AG04450 (cell line): ENCODE data around the gene NCBP1. TPM values are rescaled to one million over a fixed set of nuclear protein-coding genes. Genes with fewer than 3 reads are reported as not detected.

Experiments used
- CTCF ChIA-PET: fragments of 300-600, 350-600 bp; formaldehyde crosslinking; extraction: SDS; loops from one replicate; lab custom pipeline; 2022; ENCODE audit warnings: antibody characterized with exemption, inconsistent platforms; lab: Charles Lee
- POLR2A ChIA-PET: fragments of 350-600 bp; formaldehyde crosslinking; extraction: SDS; loops from one replicate; lab custom pipeline; 2021; ENCODE audit warnings: antibody characterized with exemption, inconsistent platforms; lab: Yijun Ruan, JAX
- DNase-seq: peaks from one replicate; pipeline ENCODE4 v3.0.0-alpha.2; 2011; ENCODE audit warnings: low read depth, low spot score
- H3K27ac ChIP-seq: one replicate; pipeline ENCODE4 v1.5.1; 2012; ENCODE audit warnings: low read depth, low read length, control low read depth
- H3K27me3 ChIP-seq: one replicate; pipeline ENCODE4 v1.6.0; 2012; ENCODE audit warnings: low read length; ENCODE audit not compliant: control insufficient read depth, insufficient read depth
- H3K4me3 ChIP-seq: 2 replicates; pipeline ENCODE4 v1.5.1; 2011; ENCODE audit warnings: mild to moderate bottlenecking, low read depth, low read length, control low read depth
- H3K9me3 ChIP-seq: 2 replicates; pipeline ENCODE4 v1.5.1; 2012; ENCODE audit warnings: low read length; ENCODE audit not compliant: control insufficient read depth, insufficient read depth
- polyA plus RNA-seq: library from polyadenylated mRNA; depleted of rRNA; stranded (reverse); fragments of >200 nt; gene quantifications from 2 replicates; pipeline ENCODE4 v1.2.3, GENCODE V29; 2011
- TF ChIP-seq, protein P1 (sequence below): IDR thresholded peaks from 2 replicates; pipeline ENCODE4 v1.5.1; 2011; ENCODE audit warnings: low read depth, low read length, control low read depth, inconsistent platforms

Gene NCBP1
- polyA plus RNA-seq, 1 experiment, result 39.2 TPM

DNA sequence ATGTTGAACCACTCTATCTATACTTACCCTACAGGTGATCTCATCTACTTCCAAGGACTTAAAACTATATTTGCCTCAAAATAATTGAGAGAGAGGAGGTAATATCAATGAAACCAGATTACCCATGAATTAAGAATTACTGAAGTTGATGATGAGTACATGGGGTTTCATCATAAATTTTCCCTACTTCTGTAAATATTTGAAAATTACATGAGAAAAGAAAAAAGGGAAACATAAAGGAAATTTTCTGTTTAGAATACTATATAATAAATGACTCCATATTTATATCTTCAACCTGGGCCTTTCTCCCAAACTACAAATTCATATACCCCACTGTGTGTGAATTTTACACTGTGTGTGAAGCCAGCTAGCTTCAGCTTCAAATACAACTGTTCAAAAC is 3.0 kb upstream of the NCBP1 start:
- no peak overlapping the region for H3K27ac ChIP-seq
- H3K27me3 ChIP-seq, result no peaks in the 10 kb centered on the region
- no peak overlapping the region for H3K4me3 ChIP-seq
- H3K9me3 ChIP-seq, result no peaks in the 10 kb centered on the region; the same call in 1 of the 2 replicates
- TF ChIP-seq, protein P1, sequence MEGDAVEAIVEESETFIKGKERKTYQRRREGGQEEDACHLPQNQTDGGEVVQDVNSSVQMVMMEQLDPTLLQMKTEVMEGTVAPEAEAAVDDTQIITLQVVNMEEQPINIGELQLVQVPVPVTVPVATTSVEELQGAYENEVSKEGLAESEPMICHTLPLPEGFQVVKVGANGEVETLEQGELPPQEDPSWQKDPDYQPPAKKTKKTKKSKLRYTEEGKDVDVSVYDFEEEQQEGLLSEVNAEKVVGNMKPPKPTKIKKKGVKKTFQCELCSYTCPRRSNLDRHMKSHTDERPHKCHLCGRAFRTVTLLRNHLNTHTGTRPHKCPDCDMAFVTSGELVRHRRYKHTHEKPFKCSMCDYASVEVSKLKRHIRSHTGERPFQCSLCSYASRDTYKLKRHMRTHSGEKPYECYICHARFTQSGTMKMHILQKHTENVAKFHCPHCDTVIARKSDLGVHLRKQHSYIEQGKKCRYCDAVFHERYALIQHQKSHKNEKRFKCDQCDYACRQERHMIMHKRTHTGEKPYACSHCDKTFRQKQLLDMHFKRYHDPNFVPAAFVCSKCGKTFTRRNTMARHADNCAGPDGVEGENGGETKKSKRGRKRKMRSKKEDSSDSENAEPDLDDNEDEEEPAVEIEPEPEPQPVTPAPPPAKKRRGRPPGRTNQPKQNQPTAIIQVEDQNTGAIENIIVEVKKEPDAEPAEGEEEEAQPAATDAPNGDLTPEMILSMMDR, result no peak
- DNase-seq, result no peak
- POLR2A ChIA-PET, result no interaction called here
- CTCF ChIA-PET, result interaction anchor here (0.7 to 7.4 kb wide), 5 partner anchors 12 to 162 kb away, joined by 3 to 61 read pairs (median 6); no protein-coding TSS in a partner anchor

DNA sequence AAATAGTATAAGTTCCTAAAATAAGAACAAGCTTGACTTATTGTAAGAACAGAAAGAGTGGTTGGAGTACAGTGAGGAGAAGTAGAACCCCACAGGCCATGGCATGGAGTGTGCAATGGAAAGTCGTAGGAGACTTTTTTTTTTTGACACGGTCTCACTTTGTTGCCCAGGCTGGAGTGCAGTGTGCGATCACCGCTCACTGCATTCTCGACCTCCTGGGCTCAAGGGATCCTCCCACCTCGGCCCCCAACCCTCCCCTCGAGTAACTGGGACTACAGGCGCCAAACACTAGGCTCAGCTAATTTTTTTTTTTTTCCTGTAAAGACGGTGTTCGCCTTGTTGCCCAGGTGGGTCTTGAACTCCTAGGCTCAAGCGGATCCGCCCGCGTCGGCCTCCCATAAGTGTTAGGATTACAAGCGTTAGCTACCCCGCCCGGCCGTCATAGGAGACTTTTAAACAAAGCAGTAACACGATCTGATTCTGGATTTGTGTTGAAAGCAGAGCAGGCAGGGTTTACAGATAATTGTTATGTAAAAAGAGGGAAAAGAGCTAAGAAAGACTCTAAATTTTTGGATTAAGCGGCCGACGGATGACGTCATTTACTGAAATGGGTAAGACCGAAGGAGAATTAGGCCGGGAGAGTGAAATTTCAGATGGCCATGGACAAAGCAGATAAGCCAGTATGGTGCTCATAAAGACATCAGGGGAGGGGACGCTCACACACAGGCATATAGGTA is 1.2 kb upstream of the NCBP1 start:
- H3K4me3 ChIP-seq, result peak overlapping the region; percentile 97
- no peaks in the 10 kb centered on the region; the same call in 1 of the 2 replicates for H3K9me3 ChIP-seq
- H3K27me3 ChIP-seq, result no peaks in the 10 kb centered on the region
- POLR2A ChIA-PET, result interaction anchor here (0.6 to 1.3 kb wide), 5 partner anchors 15 to 290 kb away, joined by 3 to 8 read pairs (median 4); partner anchors contain the start of genes TRMO and XPA
- TF ChIP-seq, protein P1, result no peak
- CTCF ChIA-PET, result interaction anchor here (0.6 to 7.4 kb wide), 6 partner anchors 17 to 598 kb away, joined by 3 to 61 read pairs (median 9); no protein-coding TSS in a partner anchor
- peak; percentile 48 for DNase-seq
- peak overlapping the region; percentile 100 for H3K27ac ChIP-seq

DNA sequence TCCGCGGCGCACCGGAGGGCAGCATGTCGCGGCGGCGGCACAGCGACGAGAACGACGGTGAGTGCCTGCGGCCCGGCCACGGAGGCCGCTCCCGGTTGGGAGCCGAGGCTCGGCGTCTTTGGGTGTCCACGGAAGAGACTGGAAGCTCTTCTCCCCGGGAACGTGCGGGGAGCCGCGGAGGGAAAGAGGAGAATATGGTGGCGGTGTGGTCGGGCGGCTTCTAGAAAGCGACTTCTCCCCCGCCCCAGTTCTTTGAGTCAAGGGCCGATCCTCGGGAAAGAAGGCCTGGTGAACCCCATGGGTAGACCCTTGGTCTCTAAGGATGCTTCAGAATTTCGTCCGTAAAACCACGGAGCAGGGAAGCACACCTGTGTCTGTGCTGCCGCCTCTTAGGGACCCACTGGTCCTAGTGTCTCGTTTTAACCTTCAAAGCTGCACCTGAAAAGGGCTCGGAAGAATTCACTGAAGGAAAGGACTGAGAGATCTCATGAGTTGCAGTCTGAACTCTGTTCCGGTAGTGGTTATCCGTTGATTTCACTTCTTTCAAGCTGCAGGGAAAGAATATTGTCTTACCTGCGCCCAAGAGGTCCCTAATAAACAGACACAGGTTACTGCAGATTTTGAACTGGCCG is 354 bp downstream of the NCBP1 start:
- H3K27ac ChIP-seq, result peak overlapping the region; percentile 100
- TF ChIP-seq, protein P1, result no peak
- peak overlapping the region; percentile 97 for H3K4me3 ChIP-seq
- no peaks in the 10 kb centered on the region; the same call in 1 of the 2 replicates for H3K9me3 ChIP-seq
- CTCF ChIA-PET, result interaction anchor here (1.3 to 7.4 kb wide), 4 partner anchors 18 to 268 kb away, joined by 4 to 61 read pairs (median 13); no protein-coding TSS in a partner anchor
- DNase-seq, result no peak
- no peaks in the 10 kb centered on the region for H3K27me3 ChIP-seq
- POLR2A ChIA-PET, result interaction anchor here (1.0 to 1.3 kb wide), 8 partner anchors 9 to 288 kb away, joined by 3 to 8 read pairs (median 5); partner anchors contain the start of genes TRMO and XPA

DNA sequence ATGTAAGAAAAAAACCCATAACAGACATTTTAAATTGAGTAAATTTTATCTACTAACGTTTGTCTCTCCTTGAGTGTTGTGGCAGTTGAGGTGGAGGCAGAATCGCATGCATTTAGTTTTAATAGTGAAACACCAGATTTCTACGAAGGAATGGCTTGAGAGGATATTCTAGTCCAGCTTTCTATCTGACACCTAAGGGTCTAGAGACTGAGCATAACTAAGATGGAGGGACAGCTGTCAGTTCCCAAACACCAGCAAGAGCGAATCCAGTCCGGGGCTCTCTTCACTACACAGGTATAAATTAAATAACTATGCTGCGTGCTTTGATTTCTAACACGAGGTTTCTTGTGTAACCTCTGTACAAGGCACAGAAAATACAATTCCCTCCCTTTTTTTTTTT is 1.4 kb downstream of the NCBP1 start:
- Histone ChIP-seq H3K9me3 (no peaks in the 10 kb centered on the region; the same call in 1 of the 2 replicates), H3K27me3 (no peaks in the 10 kb centered on the region), H3K27ac (no peak overlapping the region), H3K4me3 (peak overlapping the region; percentile 97)
- POLR2A ChIA-PET, result interaction anchor here (0.5 kb wide), 1 partner anchor 288 kb away, joined by 3 read pairs; the partner anchor contains the start of gene TRMO
- DNase-seq, result no peak
- TF ChIP-seq, protein P1, result no peak
- CTCF ChIA-PET, result interaction anchor here (0.7 kb wide), 1 partner anchor 12 kb away, joined by 3 read pairs; no protein-coding TSS in a partner anchor
